Choroid plexus epithelial cell (primary cell): ENCODE data around the gene MEIS1.

Source experiments
- DNase-seq: peaks from one replicate; pipeline ENCODE4 v3.0.0-alpha.2; 2010; ENCODE audit warnings: low read depth
- H3K4me3 ChIP-seq: 2 replicates; pipeline ENCODE4 v1.5.1; 2011; ENCODE audit warnings: low read depth, mild to moderate bottlenecking, control low read depth, low read length, moderate library complexity
- CTCF ChIP-seq: conservative IDR thresholded peaks from 2 replicates; pipeline ENCODE4 v1.5.1; 2011; ENCODE audit warnings: low read depth, mild to moderate bottlenecking, control low read depth, inconsistent platforms, low read length, moderate library complexity

Gene MEIS1

GRCh38 chr2:66436581-66437001 is 1.7 kb downstream of the MEIS1 start:
- peak overlapping the region; percentile 73 for H3K4me3 ChIP-seq
- no peak for DNase-seq
- TF ChIP-seq CTCF, result no peak

GRCh38 chr2:66437109-66437690 is 2.3 kb downstream of the MEIS1 start:
- peak; percentile 23 for DNase-seq
- peak overlapping the region; percentile 73 for H3K4me3 ChIP-seq
- TF ChIP-seq CTCF, result no peak

GRCh38 chr2:66437691-66438497 is 3.0 kb downstream of the MEIS1 start:
- no peak for TF ChIP-seq CTCF
- DNase-seq, result peak; percentile 20
- peak overlapping the region; percentile 73 for H3K4me3 ChIP-seq

- TF ChIP-seq CTCF, result no peak
- H3K4me3 ChIP-seq, result peak overlapping the region; percentile 73
- DNase-seq, result no peak
Measured at GRCh38 chr2:66438498-66438833, 3.5 kb downstream of the MEIS1 start.

GRCh38 chr2:66438891-66439811 is 4.2 kb downstream of the MEIS1 start:
- TF ChIP-seq CTCF, result no peak
- no peak for DNase-seq
- peak overlapping the region; percentile 73 for H3K4me3 ChIP-seq

GRCh38 chr2:66439812-66440542 is 5.1 kb downstream of the MEIS1 start:
- TF ChIP-seq CTCF, result no peak
- DNase-seq, result peak; percentile 42
- peak overlapping the region; percentile 73 for H3K4me3 ChIP-seq
